Karpas-422 (cell line): ENCODE results near the gene BCAN. TPM values are rescaled to one million over a fixed set of nuclear protein-coding genes. Genes with fewer than 3 reads are reported as not detected.
A peak's percentile ranks its signal among the peaks of the same experiment; 100 is the strongest.

Experiments used
- DNase-seq: peaks from one replicate; pipeline ENCODE4 v3.0.0-alpha.2; 2015
- H2AFZ ChIP-seq: fragments of 200-600 bp; sonication (generic); 2 replicates; pipeline ENCODE4 v1.6.1; 2014; ENCODE audit warnings: antibody characterized with exemption, low read length, mixed read lengths
- H3K27ac ChIP-seq: fragments of 200-600 bp; sonication (generic); 2 replicates; pipeline ENCODE4 v1.5.1; 2014; ENCODE audit warnings: mild to moderate bottlenecking, low read length, moderate library complexity
- H3K27me3 ChIP-seq: fragments of 200-600 bp; sonication (generic); 2 replicates; pipeline ENCODE4 v1.6.1; 2014; ENCODE audit warnings: low read length, mixed read lengths
- H3K36me3 ChIP-seq: fragments of 200-600 bp; sonication (generic); 2 replicates; pipeline ENCODE4 v1.6.1; 2014; ENCODE audit warnings: low read length, mixed read lengths; ENCODE audit not compliant: insufficient read depth
- H3K4me1 ChIP-seq: fragments of 200-600 bp; sonication (generic); 2 replicates; pipeline ENCODE4 v1.6.1; 2014; ENCODE audit warnings: mild to moderate bottlenecking, low read length, mixed read lengths
- H3K4me2 ChIP-seq: fragments of 200-600 bp; sonication (generic); 2 replicates; pipeline ENCODE4 v1.6.1; 2014; ENCODE audit warnings: low read length, low read depth, mild to moderate bottlenecking; ENCODE audit not compliant: poor library complexity, severe bottlenecking
- H3K4me3 ChIP-seq: fragments of 200-600 bp; sonication (generic); 2 replicates; pipeline ENCODE4 v1.5.1; 2014; ENCODE audit warnings: mild to moderate bottlenecking, antibody characterized with exemption, low read length, mixed read lengths
- H3K79me2 ChIP-seq: fragments of 200-600 bp; sonication (generic); 2 replicates; pipeline ENCODE4 v1.6.1; 2014; ENCODE audit warnings: mild to moderate bottlenecking, low read length, mixed read lengths
- H3K9ac ChIP-seq: fragments of 200-600 bp; sonication (generic); 2 replicates; pipeline ENCODE4 v1.6.0; 2014; ENCODE audit warnings: low read length
- H3K9me2 ChIP-seq: fragments of 200-600 bp; sonication (generic), shearing (Covaris generic); replicated peaks from 2 replicates; pipeline ENCODE4 v1.6.0; 2014; ENCODE audit warnings: mild to moderate bottlenecking, low read length, moderate library complexity; ENCODE audit not compliant: insufficient read depth
- H3K9me3 ChIP-seq: fragments of 300-700, 200-600 bp; sonication (generic); 2 replicates; pipeline ENCODE4 v1.6.1; 2014; ENCODE audit warnings: low read length, mixed read lengths
- H4K20me1 ChIP-seq: fragments of 200-600 bp; sonication (generic); 2 replicates; pipeline ENCODE4 v1.6.1; 2014; ENCODE audit warnings: mild to moderate bottlenecking, antibody characterized with exemption, low read length, low read depth; ENCODE audit not compliant: insufficient read depth
- total RNA-seq: library from RNA; depleted of rRNA; stranded (reverse); fragments of >200 nt; shearing (Covaris generic); gene quantifications from 2 replicates; pipeline ENCODE4 v1.2.3, GENCODE V29; 2014; ENCODE audit warnings: low replicate concordance

Gene BCAN
- total RNA-seq, 1 experiment from 2014 or later, result not detected

DNA sequence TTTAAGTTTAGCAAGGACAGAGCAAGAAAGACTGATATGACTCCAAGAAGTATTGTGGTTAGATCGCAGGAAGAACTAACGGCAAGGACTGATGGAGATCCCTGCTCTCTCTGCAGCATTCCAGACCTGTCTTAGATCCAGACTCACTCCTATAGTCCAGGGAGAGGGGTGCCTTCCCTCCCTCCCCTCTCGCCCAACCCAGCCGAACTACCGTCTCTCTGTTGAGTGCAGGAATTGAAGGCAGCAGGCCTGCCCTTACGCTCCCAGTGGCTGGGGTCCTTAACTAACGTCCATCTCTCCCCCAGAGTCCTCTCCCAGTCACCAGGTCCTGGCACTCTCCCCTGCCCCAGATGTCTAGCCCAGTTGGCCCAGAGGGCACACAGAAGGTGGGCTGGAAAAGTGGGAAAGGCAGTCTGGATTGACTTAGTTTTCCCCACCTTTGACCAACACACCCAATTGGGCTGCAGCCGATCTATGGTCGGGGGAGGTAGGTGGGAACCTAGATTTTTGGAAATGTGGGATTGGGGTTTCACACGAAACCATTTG is 62.3 kb downstream of the BCAN start:
- no peak overlapping the region for H3K27ac ChIP-seq
- no peaks in the 10 kb centered on the region for H3K9me3 ChIP-seq
- no peak overlapping the region for H3K9ac ChIP-seq
- no peak overlapping the region for H2AFZ ChIP-seq
- peaks cover 17% of the 10 kb centered on the region for H3K4me1 ChIP-seq
- H3K27me3 ChIP-seq, result no peaks in the 10 kb centered on the region
- no peaks in the 10 kb centered on the region for H3K36me3 ChIP-seq
- no peak for DNase-seq
- H4K20me1 ChIP-seq, result 0 out of 2 replicates have a peak, but pooled peaks cover 5% of the 10 kb centered on the region
- no peaks in the 10 kb centered on the region for H3K9me2 ChIP-seq
- no peak overlapping the region for H3K4me3 ChIP-seq
- no peak overlapping the region for H3K4me2 ChIP-seq
- no peaks in the 10 kb centered on the region for H3K79me2 ChIP-seq

DNA sequence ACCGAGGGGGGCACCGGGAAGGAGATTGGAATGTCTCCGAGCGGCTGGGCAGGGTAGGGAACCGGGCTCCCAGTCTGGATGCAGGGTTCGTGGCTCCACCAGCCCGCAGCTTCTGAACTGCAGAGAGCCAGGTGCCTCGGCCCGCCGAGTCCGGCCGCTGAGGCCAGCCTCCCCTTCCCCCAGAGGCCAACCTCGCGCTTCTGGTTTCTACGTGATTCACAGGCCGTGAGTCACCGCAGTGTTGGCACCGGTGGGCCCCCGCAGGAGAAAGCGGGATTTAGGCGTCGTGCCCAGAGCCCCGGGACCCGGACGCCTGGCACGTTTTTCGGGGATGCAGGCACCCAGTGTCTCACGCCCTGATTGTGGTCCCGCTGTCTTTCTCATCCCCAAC is 63.0 kb downstream of the BCAN start:
- Histone ChIP-seq H3K9me3 (no peaks in the 10 kb centered on the region), H3K79me2 (no peaks in the 10 kb centered on the region), H2AFZ (no peak overlapping the region), H3K4me2 (no peak overlapping the region), H3K27ac (no peak overlapping the region), H4K20me1 (0 out of 2 replicates have a peak, but pooled peaks cover 5% of the 10 kb centered on the region), H3K9me2 (no peaks in the 10 kb centered on the region), H3K4me1 (peaks cover 17% of the 10 kb centered on the region), H3K36me3 (no peaks in the 10 kb centered on the region), H3K9ac (no peak overlapping the region), H3K27me3 (no peaks in the 10 kb centered on the region), H3K4me3 (no peak overlapping the region)
- DNase-seq, result no peak

GRCh38 chr1:156705321-156705917 is 63.5 kb downstream of the BCAN start, which contains the start of gene CRABP2:
TSS of gene CRABP2 (minus strand) at chr1:156705583. CDS start at chr1:156705446, 137 bp downstream.
- no peak for DNase-seq
- H3K36me3 ChIP-seq, result no peaks in the 10 kb centered on the region
- 0 out of 2 replicates have a peak, but pooled peaks cover 5% of the 10 kb centered on the region for H4K20me1 ChIP-seq
- no peaks in the 10 kb centered on the region for H3K9me3 ChIP-seq
- peak within 1 kb of the TSS; percentile 98 for H3K4me2 ChIP-seq
- H3K79me2 ChIP-seq, result no peaks in the 10 kb centered on the region
- H3K27ac ChIP-seq, result no peak within 1 kb of the TSS
- peak within 1 kb of the TSS; percentile 70 for H3K9ac ChIP-seq
- H3K9me2 ChIP-seq, result no peaks in the 10 kb centered on the region
- no peaks in the 10 kb centered on the region for H3K27me3 ChIP-seq
- H2AFZ ChIP-seq, result peak within 1 kb of the TSS; percentile 75; the same call in 1 of the 2 replicates
- H3K4me1 ChIP-seq, result peaks cover 17% of the 10 kb centered on the region
- peak within 1 kb of the TSS; percentile 71 for H3K4me3 ChIP-seq

DNA sequence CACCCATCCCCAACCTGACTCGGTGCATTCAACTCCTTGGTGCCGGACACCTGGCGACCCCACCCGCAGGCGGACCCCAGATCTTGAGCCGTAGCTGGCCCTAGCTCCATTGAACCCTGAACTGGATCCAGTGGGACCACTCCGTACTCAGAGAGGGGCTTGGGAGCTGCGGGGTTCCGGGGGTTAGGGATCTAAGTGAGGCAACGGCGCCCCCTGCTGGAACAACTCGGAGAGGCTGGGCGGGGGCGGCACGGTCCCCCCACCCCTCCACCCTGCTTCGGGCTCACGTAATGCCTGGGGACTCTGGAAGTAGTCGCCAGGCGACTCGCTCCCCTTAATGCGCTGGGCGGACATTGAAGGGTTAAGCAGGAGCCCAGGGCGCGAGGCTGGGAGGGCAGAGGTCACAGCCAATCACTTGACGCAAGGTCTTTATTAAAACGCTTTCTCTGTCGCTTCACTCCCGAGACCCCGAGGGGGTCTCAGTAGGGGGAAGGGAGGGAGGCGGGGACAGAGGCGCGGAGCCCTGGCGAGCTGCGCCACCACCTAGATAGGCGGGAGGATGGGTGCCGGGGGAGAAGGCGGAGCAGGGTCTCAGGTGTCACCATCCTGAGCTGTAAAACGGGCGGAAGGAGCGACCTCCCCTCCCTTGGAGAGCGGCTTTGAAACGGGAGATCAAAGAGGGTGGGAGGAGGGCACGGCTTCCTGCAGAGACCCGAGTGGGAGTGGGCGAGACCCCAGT is 64.2 kb downstream of the BCAN start:
- no peaks in the 10 kb centered on the region for H3K27me3 ChIP-seq
- peak overlapping the region; percentile 75; the same call in 1 of the 2 replicates for H2AFZ ChIP-seq
- H3K79me2 ChIP-seq, result no peaks in the 10 kb centered on the region
- H3K9ac ChIP-seq, result peak overlapping the region; percentile 70
- DNase-seq, result peak; percentile 85
- H3K36me3 ChIP-seq, result no peaks in the 10 kb centered on the region
- H4K20me1 ChIP-seq, result 0 out of 2 replicates have a peak, but pooled peaks cover 5% of the 10 kb centered on the region
- H3K9me3 ChIP-seq, result no peaks in the 10 kb centered on the region
- H3K4me3 ChIP-seq, result peak overlapping the region; percentile 71
- H3K4me2 ChIP-seq, result peak overlapping the region; percentile 98
- H3K4me1 ChIP-seq, result peaks cover 17% of the 10 kb centered on the region
- H3K9me2 ChIP-seq, result no peaks in the 10 kb centered on the region
- no peak overlapping the region for H3K27ac ChIP-seq

GRCh38 chr1:156706657-156707416 is 64.9 kb downstream of the BCAN start:
- Histone ChIP-seq H3K4me3 (peak overlapping the region; percentile 71), H4K20me1 (0 out of 2 replicates have a peak, but pooled peaks cover 5% of the 10 kb centered on the region), H3K27me3 (no peaks in the 10 kb centered on the region), H3K9me2 (no peaks in the 10 kb centered on the region), H3K79me2 (no peaks in the 10 kb centered on the region), H3K4me1 (peaks cover 17% of the 10 kb centered on the region), H3K36me3 (no peaks in the 10 kb centered on the region), H3K27ac (no peak overlapping the region), H3K9ac (peak overlapping the region; percentile 70), H3K4me2 (peak overlapping the region; percentile 98), H3K9me3 (no peaks in the 10 kb centered on the region), H2AFZ (peak overlapping the region; percentile 75; the same call in 1 of the 2 replicates)
- peak; percentile 60 for DNase-seq

- H3K9ac ChIP-seq, result no peak overlapping the region; the same call in 1 of the 2 replicates
- H3K27me3 ChIP-seq, result no peaks in the 10 kb centered on the region
- peak overlapping the region; percentile 98 for H3K4me2 ChIP-seq
- no peak overlapping the region for H3K27ac ChIP-seq
- H2AFZ ChIP-seq, result no peak overlapping the region
- H3K36me3 ChIP-seq, result no peaks in the 10 kb centered on the region
- H4K20me1 ChIP-seq, result 0 out of 2 replicates have a peak, but pooled peaks cover 5% of the 10 kb centered on the region
- H3K4me3 ChIP-seq, result no peak overlapping the region
- peaks cover 17% of the 10 kb centered on the region for H3K4me1 ChIP-seq
- H3K9me3 ChIP-seq, result no peaks in the 10 kb centered on the region
- no peaks in the 10 kb centered on the region for H3K79me2 ChIP-seq
- no peak for DNase-seq
- H3K9me2 ChIP-seq, result no peaks in the 10 kb centered on the region
Measured at GRCh38 chr1:156707417-156708217, 65.7 kb downstream of the BCAN start.

- H3K4me3 ChIP-seq, result no peak overlapping the region
- H3K36me3 ChIP-seq, result no peaks in the 10 kb centered on the region
- no peak overlapping the region for H3K4me2 ChIP-seq
- H2AFZ ChIP-seq, result no peak overlapping the region
- H3K9me3 ChIP-seq, result no peaks in the 10 kb centered on the region
- H3K27ac ChIP-seq, result no peak overlapping the region
- no peaks in the 10 kb centered on the region for H3K27me3 ChIP-seq
- H4K20me1 ChIP-seq, result 0 out of 2 replicates have a peak, but pooled peaks cover 5% of the 10 kb centered on the region
- no peak for DNase-seq
- H3K9ac ChIP-seq, result no peak overlapping the region
- peaks cover 17% of the 10 kb centered on the region for H3K4me1 ChIP-seq
- H3K79me2 ChIP-seq, result no peaks in the 10 kb centered on the region
- H3K9me2 ChIP-seq, result no peaks in the 10 kb centered on the region
Measured at GRCh38 chr1:156708218-156708661, 66.3 kb downstream of the BCAN start.
